Upper lobe of left lung (tissue), 6 donors: ENCODE measurements around the gene MYO18A. TPM values are rescaled to one million over a fixed set of nuclear protein-coding genes. Genes with fewer than 3 reads are reported as not detected.
"Not testable (repeated sequence)": the region's sequence is repeated elsewhere in the genome, so short reads cannot be mapped to it uniquely, and the experiment has no call there.

Experiments
- ATAC-seq, 2 donors: fragments of 200-7000 bp; cut with Tn5 transposase; one replicate each; pipeline ENCODE4 v1.9.1; 2022; ENCODE audit warnings: mild to moderate bottlenecking in 2 of 2, moderate library complexity in 2 of 2; ENCODE audit not compliant: low FRiP score in 2 of 2
- DNase-seq, 2 donors: peaks; one replicate each; pipeline ENCODE4 v3.0.0-alpha.2; 2019 to 2020
- H3K27ac ChIP-seq, 4 donors: fragments of 200-600 bp; sonication (generic); one replicate each; pipeline ENCODE4 v1.5.1; 2016 to 2019
- H3K27me3 ChIP-seq, 4 donors: fragments of 200-600 bp; sonication (generic); one replicate each; pipeline ENCODE4 v1.5.1; 2017 to 2019
- H3K36me3 ChIP-seq, 4 donors: fragments of 200-600 bp; sonication (generic); one replicate each; pipeline ENCODE4 v1.5.1; 2016 to 2019
- H3K4me1 ChIP-seq, 4 donors: fragments of 200-600 bp; sonication (generic); one replicate each; pipeline ENCODE4 v1.5.1; 2018 to 2019
- H3K4me3 ChIP-seq, 4 donors: fragments of 200-600 bp; sonication (generic); one replicate each; pipeline ENCODE4 v1.5.1; 2017 to 2019; ENCODE audit warnings: mild to moderate bottlenecking in 2 of 4, moderate library complexity in 1 of 4
- H3K9me3 ChIP-seq, 4 donors: fragments of 200-600 bp; sonication (generic); one replicate each; pipeline ENCODE4 v1.5.1; 2018 to 2019
- CTCF ChIP-seq, 6 experiments: fragments of 450-650 bp in 4 of 6; fragments of 200-600 bp in 2 of 6; sonication (generic) in 2 of 6; IDR thresholded peaks; one replicate each; pipeline ENCODE4 v1.5.1; 2016 to 2019; ENCODE audit warnings: antibody characterized with exemption in 6 of 6
- EP300 ChIP-seq, 4 donors: sonication (generic); formaldehyde crosslinking; IDR thresholded peaks; one replicate each; pipeline ENCODE4 v1.5.1; 2017; ENCODE audit warnings: antibody characterized with exemption in 4 of 4, control low read depth in 2 of 4
- POLR2A ChIP-seq, 4 donors: fragments of 450-650 bp; IDR thresholded peaks; one replicate each; pipeline ENCODE4 v1.5.1; 2016 to 2017; ENCODE audit warnings: antibody characterized with exemption in 4 of 4, mild to moderate bottlenecking in 2 of 4
- POLR2AphosphoS5 ChIP-seq, 2 donors: sonication (generic); formaldehyde crosslinking; IDR thresholded peaks; one replicate each; pipeline ENCODE4 v1.5.1; 2017; ENCODE audit warnings: antibody characterized with exemption in 2 of 2
- WGBS, 2 donors: methylation state at CpG; one replicate each; pipeline ENCODE4 v1.1.5; 2017 to 2018; 5-methylcytosine and 5-hydroxymethylcytosine counted together
- total RNA-seq, 6 donors: library from RNA; depleted of rRNA in 4 of 6; stranded (reverse); fragments of >200 nt in 4 of 6; gene quantifications; one replicate each; pipeline versions ENCODE4 v1.1.0 to v1.2.1, GENCODE V29; 2016 to 2021
- donor health status: DM: no; HTN: no; CAD: no; lungs with moderate emphysema.
- donor health status: DM: no; HTN: yes; CAD: no; lungs with severe emphysema.

MYO18A gene, protein sequence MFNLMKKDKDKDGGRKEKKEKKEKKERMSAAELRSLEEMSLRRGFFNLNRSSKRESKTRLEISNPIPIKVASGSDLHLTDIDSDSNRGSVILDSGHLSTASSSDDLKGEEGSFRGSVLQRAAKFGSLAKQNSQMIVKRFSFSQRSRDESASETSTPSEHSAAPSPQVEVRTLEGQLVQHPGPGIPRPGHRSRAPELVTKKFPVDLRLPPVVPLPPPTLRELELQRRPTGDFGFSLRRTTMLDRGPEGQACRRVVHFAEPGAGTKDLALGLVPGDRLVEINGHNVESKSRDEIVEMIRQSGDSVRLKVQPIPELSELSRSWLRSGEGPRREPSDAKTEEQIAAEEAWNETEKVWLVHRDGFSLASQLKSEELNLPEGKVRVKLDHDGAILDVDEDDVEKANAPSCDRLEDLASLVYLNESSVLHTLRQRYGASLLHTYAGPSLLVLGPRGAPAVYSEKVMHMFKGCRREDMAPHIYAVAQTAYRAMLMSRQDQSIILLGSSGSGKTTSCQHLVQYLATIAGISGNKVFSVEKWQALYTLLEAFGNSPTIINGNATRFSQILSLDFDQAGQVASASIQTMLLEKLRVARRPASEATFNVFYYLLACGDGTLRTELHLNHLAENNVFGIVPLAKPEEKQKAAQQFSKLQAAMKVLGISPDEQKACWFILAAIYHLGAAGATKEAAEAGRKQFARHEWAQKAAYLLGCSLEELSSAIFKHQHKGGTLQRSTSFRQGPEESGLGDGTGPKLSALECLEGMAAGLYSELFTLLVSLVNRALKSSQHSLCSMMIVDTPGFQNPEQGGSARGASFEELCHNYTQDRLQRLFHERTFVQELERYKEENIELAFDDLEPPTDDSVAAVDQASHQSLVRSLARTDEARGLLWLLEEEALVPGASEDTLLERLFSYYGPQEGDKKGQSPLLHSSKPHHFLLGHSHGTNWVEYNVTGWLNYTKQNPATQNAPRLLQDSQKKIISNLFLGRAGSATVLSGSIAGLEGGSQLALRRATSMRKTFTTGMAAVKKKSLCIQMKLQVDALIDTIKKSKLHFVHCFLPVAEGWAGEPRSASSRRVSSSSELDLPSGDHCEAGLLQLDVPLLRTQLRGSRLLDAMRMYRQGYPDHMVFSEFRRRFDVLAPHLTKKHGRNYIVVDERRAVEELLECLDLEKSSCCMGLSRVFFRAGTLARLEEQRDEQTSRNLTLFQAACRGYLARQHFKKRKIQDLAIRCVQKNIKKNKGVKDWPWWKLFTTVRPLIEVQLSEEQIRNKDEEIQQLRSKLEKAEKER (N-terminal part only)
- total RNA-seq: 100 to 1,000 TPM in 1 of 6 donors, 10 to 100 TPM in 5; 37.4 to 214 (median 67.4) TPM

DNA sequence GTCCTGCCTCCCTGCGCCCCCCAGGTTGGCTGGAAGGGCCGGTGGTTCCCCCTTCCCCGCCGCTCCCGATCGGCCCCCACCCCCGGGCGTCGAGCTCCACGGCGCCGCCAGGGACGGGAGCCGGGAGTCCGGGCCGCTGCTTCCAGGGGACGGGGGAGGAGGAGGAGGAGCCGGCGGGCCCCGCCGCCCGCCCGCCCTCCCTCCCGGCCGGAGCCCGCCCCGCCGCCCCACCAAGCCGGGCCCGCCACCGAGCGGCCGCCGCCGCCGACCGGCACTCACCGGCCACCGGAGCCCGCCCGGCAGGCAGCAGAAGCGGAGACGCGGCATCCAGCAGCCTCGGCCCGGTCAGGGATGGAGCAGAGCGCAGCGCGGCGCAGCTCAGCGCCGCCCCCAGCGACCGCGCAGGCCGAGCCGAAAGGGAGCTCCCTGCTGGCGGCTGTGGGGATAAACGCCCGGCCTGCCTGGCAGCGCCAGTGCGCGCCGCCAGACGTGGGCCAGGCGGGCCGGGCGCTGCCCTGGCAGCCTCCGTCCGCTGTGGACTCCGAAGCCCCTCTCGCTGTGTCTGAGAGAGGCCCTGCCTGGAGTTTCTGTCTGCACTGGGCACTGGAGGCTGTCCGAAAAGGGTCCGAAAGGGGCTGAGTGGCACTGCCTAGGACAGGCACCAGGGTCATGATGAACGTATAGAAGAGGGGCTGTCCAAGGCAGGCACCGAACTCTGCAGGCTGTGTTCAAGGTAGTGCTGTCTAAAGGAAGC, at the start of gene MYO18A:
TSS of gene MYO18A (minus strand) at position 365 of the 754 bp plus-strand sequence. CDS start 13,458 bp downstream, outside the sequence.
- no peak for TF ChIP-seq EP300 (IDR thresholded peaks at IDR 0.05)
- TF ChIP-seq POLR2AphosphoS5 (IDR thresholded peaks at IDR 0.05): peak in 1 of 2 donors; percentile 39
- peak; percentile 94 to 99 (median 98) for TF ChIP-seq CTCF (IDR thresholded peaks at IDR 0.05)
- peak in 1 of 4 donors; percentile 56 for TF ChIP-seq POLR2A (IDR thresholded peaks at IDR 0.05)
- WGBS, 2 donors: 0 to 5% methylated on average over 1 to 11 of the region's 76 CpGs
- DNase-seq: peak; percentile 82 to 96
- ATAC-seq: peak; percentile 90 to 95
- H3K4me1 ChIP-seq: peaks cover 44 to 59% (median 51%) of the 10 kb centered on the region in 4 donors
- no peaks in the 10 kb centered on the region for H3K36me3 ChIP-seq
- H3K4me3 ChIP-seq: peak within 1 kb of the TSS; percentile 54 to 78 (median 63)
- H3K27ac ChIP-seq: peak within 1 kb of the TSS; percentile 83 to 93 (median 88)
- H3K9me3 ChIP-seq: no peaks in the 10 kb centered on the region
- no peaks in the 10 kb centered on the region for H3K27me3 ChIP-seq

DNA sequence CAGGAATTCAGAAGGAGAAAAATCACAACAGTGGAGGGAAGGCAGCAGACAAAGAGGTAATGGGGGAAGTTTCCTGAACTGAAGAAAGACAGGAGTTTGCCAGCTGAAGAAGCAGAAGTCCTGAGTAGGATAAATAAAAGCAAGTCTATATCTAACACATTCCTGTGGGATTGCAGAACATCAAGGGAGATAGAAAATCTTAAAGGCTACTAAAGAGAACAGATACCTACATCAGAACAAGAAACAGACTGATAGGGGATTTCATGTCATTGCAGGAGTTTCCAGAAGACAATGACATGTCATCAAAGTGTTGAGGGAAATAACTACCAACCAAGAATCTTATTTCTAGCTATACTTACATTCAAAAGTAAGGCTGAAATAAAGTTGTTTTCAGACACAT, 45.2 kb upstream of the MYO18A start:
- H3K27ac ChIP-seq: no peak overlapping the region
- no peaks in the 10 kb centered on the region for H3K9me3 ChIP-seq
- H3K4me3 ChIP-seq: no peak overlapping the region
- no peaks in the 10 kb centered on the region for H3K4me1 ChIP-seq
- DNase-seq: no peak
- H3K36me3 ChIP-seq: no peaks in the 10 kb centered on the region
- no peak for TF ChIP-seq POLR2AphosphoS5 (IDR thresholded peaks at IDR 0.05)
- no peak for TF ChIP-seq CTCF (IDR thresholded peaks at IDR 0.05)
- TF ChIP-seq POLR2A (IDR thresholded peaks at IDR 0.05): no peak
- no peak for TF ChIP-seq EP300 (IDR thresholded peaks at IDR 0.05)
- H3K27me3 ChIP-seq: no peaks in the 10 kb centered on the region
- ATAC-seq: no peak

- not testable (repeated sequence) for H3K9me3 ChIP-seq, H3K4me1 ChIP-seq, H3K36me3 ChIP-seq, DNase-seq, ATAC-seq, H3K4me3 ChIP-seq, H3K27me3 ChIP-seq, H3K27ac ChIP-seq
- 96 to 97% methylated on average over 11 of the region's 11 CpGs for WGBS, 2 donors
These were observed 41.1 kb upstream of the MYO18A start for GRCh38 chr17:29221338-29221737.

DNA sequence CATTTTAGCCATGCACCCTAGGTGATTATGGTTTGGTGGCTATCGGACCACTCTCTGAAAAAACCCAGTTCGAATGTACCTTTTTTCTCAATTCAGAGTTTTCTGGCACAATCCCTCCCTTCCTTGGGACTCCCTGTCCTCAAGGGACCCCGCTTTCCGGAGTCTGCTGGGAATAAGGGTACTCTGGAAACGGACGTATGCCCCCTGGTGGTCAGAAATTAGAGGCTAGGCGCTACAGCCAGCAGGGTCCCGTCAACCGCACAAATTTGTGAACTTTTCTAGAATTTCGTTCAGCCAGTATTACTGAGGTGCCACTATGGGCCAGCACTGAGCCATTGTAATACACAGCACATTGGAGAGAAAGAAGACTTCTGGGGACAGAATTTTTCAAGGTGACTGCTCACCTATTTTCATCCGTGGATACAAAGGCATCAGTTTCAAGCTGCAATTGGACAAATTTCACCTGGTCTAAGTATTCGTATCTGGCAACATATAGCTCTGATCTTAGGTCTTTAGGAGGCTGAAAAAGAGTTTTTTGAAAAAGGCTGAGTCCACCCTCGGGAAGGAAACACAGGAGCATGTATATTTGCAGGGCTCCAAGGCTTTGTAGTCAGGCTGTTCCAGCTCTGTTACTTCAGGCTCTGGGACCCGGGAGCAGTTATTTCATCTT, 39.3 kb upstream of the MYO18A start:
- TF ChIP-seq POLR2AphosphoS5 (IDR thresholded peaks at IDR 0.05): peak in 1 of 2 donors; percentile 8
- TF ChIP-seq POLR2A (IDR thresholded peaks at IDR 0.05): no peak
- peak; percentile 84 to 94 (median 90) for TF ChIP-seq CTCF (IDR thresholded peaks at IDR 0.05)
- no peak for TF ChIP-seq EP300 (IDR thresholded peaks at IDR 0.05)
- 17 to 18% methylated on average over 14 of the region's 14 CpGs for WGBS, 2 donors
- no peaks in the 10 kb centered on the region for H3K36me3 ChIP-seq
- DNase-seq (peak in 1 of 2 donors; percentile 73), ATAC-seq (peak; percentile 78 to 94)
- H3K9me3 ChIP-seq: no peaks in the 10 kb centered on the region
- no peaks in the 10 kb centered on the region for H3K27me3 ChIP-seq
- H3K27ac ChIP-seq: no peak overlapping the region
- no peak overlapping the region for H3K4me3 ChIP-seq
- H3K4me1 ChIP-seq: peaks cover 7 to 8% (median 7%) of the 10 kb centered on the region in 4 donors
